Esophagus mucosa (tissue), 1 donor: Measurements from ENCODE around the gene NKX2-8. TPM values are rescaled to one million over a fixed set of nuclear protein-coding genes. Genes with fewer than 3 reads are reported as not detected.
"Not testable (repeated sequence)": the region's sequence is repeated elsewhere in the genome, so short reads cannot be mapped to it uniquely, and the experiment has no call there.

ENCODE experiments used
- ATAC-seq: fragments of 200-7000 bp; cut with Tn5 transposase; one replicate; pipeline ENCODE4 v1.9.1; 2020
- total RNA-seq: library from RNA; stranded (reverse); gene quantifications from one replicate; pipeline ENCODE4 v1.2.4, GENCODE V29; 2023
- donor health status: DM: yes; HTN: yes; CAD: no.

Gene NKX2-8
- total RNA-seq, 1 donor from 2014 or later = 2.4 TPM

- no peak for ATAC-seq
Measured at GRCh38 chr14:36580141-36580855, 2.1 kb downstream of the NKX2-8 start.

- ATAC-seq = no peak
Measured at GRCh38 chr14:36579573-36580140, 2.8 kb downstream of the NKX2-8 start.

- no peak for ATAC-seq
Measured at GRCh38 chr14:36579001-36579555, 3.3 kb downstream of the NKX2-8 start.

GRCh38 chr14:36570065-36570464, 12.3 kb downstream of the NKX2-8 start:
- ATAC-seq = peak; percentile 74

GRCh38 chr14:36556811-36557433, 25.5 kb downstream of the NKX2-8 start:
- no peak for ATAC-seq

GRCh38 chr14:36555998-36556743, 26.2 kb downstream of the NKX2-8 start:
- ATAC-seq = no peak

GRCh38 chr14:36553656-36554260, 28.7 kb downstream of the NKX2-8 start:
- ATAC-seq = peak; percentile 66

GRCh38 chr14:36550899-36551298, 31.5 kb downstream of the NKX2-8 start:
- no peak for ATAC-seq

- ATAC-seq = not testable (repeated sequence)
Measured at GRCh38 chr14:36544280-36544679, 38.1 kb downstream of the NKX2-8 start.

- ATAC-seq = no peak
Measured at GRCh38 chr14:36538051-36538450, 44.4 kb downstream of the NKX2-8 start.

Other genes with a start within 250 kb of the NKX2-8 start
- gene NKX2-1, start 62.4 kb downstream of the NKX2-8 start, total RNA-seq = not detected
- 83.6 TPM for gene PAX9, start 79.2 kb upstream of the NKX2-8 start, total RNA-seq